Keratinocyte (primary cell): ENCODE data around the gene TRIP12. TPM values are rescaled to one million over a fixed set of nuclear protein-coding genes. Genes with fewer than 3 reads are reported as not detected.
"Not testable (repeated sequence)": the region's sequence is repeated elsewhere in the genome, so short reads cannot be mapped to it uniquely, and the experiment has no call there.

Experiments used
- DNase-seq: peaks from one replicate; pipeline ENCODE4 v3.0.0-alpha.2; 2011; ENCODE audit warnings: low read depth, missing footprints, low spot score
- FAIRE-seq: peaks from 2 replicates; lab custom pipeline; 2011; peaks lifted over from hg19 to GRCh38; lab: Jason Lieb, UNC
- H2AFZ ChIP-seq: 2 replicates; pipeline ENCODE4 v1.6.0; 2012; ENCODE audit warnings: low read length, control low read depth, inconsistent platforms; ENCODE audit not compliant: control insufficient read depth
- H3K27ac ChIP-seq: 2 replicates; pipeline ENCODE4 v1.5.1; 2011; ENCODE audit warnings: low read length; ENCODE audit not compliant: control insufficient read depth, insufficient read depth
- H3K27me3 ChIP-seq: 3 replicates; pipeline ENCODE4 v1.6.0; 2011; ENCODE audit warnings: low read length; ENCODE audit not compliant: control insufficient read depth, insufficient read depth; ENCODE audit errors: extremely low read depth
- H3K36me3 ChIP-seq, 2 experiments: 2 replicates in 1 of 2; 3 replicates in 1 of 2; pipeline ENCODE4 v1.5.1; 2011; ENCODE audit warnings: low read length in 2 of 2, mild to moderate bottlenecking in 1 of 2; ENCODE audit not compliant: control insufficient read depth in 2 of 2, insufficient read depth in 2 of 2; ENCODE audit errors: extremely low read depth in 1 of 2
- H3K4me1 ChIP-seq: 3 replicates; pipeline ENCODE4 v1.5.1; 2011; ENCODE audit warnings: low read length; ENCODE audit not compliant: control insufficient read depth, insufficient read depth; ENCODE audit errors: extremely low read depth
- H3K4me2 ChIP-seq: 3 replicates; pipeline ENCODE4 v1.6.0; 2011; ENCODE audit warnings: low read depth, low read length; ENCODE audit not compliant: control insufficient read depth, insufficient read depth; ENCODE audit errors: extremely low read depth
- H3K4me3 ChIP-seq, 3 experiments: fragments of 200-600 bp in 1 of 3; sonication (generic) in 1 of 3; 2 replicates in 2 of 3; 3 replicates in 1 of 3; pipeline ENCODE4 v1.5.1; 2011 to 2016; ENCODE audit warnings: low read length in 3 of 3, mild to moderate bottlenecking in 3 of 3, control low read depth in 2 of 3, inconsistent platforms in 1 of 3, low read depth in 1 of 3, mixed read lengths in 1 of 3, mixed run types in 1 of 3, moderate library complexity in 1 of 3; ENCODE audit not compliant: control insufficient read depth in 2 of 3, insufficient read depth in 2 of 3; ENCODE audit errors: extremely low read depth in 1 of 3
- H3K79me2 ChIP-seq: 2 replicates; pipeline ENCODE4 v1.6.0; 2012; ENCODE audit warnings: low read length; ENCODE audit not compliant: control insufficient read depth, insufficient read depth
- H3K9ac ChIP-seq: 3 replicates; pipeline ENCODE4 v1.6.0; 2011; ENCODE audit warnings: low read length; ENCODE audit not compliant: control insufficient read depth, insufficient read depth; ENCODE audit errors: extremely low read depth
- H3K9me1 ChIP-seq: 3 replicates; pipeline ENCODE4 v1.6.0; 2011; ENCODE audit warnings: low read length; ENCODE audit not compliant: control insufficient read depth, insufficient read depth; ENCODE audit errors: extremely low read depth
- H3K9me3 ChIP-seq: 2 replicates; pipeline ENCODE4 v1.5.1; 2012; ENCODE audit warnings: low read depth, low read length; ENCODE audit not compliant: control insufficient read depth
- H4K20me1 ChIP-seq: 3 replicates; pipeline ENCODE4 v1.6.0; 2011; ENCODE audit warnings: low read length; ENCODE audit not compliant: control insufficient read depth, insufficient read depth; ENCODE audit errors: extremely low read depth
- EZH2 ChIP-seq: IDR thresholded peaks from one replicate; pipeline ENCODE4 v1.6.1; 2012; ENCODE audit warnings: inconsistent platforms, mild to moderate bottlenecking, low read length, moderate library complexity
- dilution Hi-C: fragments of 300-500 bp; cut with MboI; formaldehyde crosslinking; loops from one replicate; pipeline ENCODE4 v1.7.0; 2020; ENCODE audit warnings: low sequenced_read_pairs; ENCODE audit not compliant: extremely low pct_ligation_motif_present
- polyA plus RNA-seq, 5 experiments: library from polyadenylated mRNA; depleted of rRNA in 3 of 5; stranded (reverse) in 3 of 5; stranded (forward) in 1 of 5; unstranded in 1 of 5; fragments of >200 nt; gene quantifications; 1 replicate in 1 of 5; 2 replicates in 3 of 5; 3 replicates in 1 of 5; pipeline versions ENCODE4 v1.2.1 to v1.2.3, GENCODE V29; 2011 to 2012; ENCODE audit warnings: missing spikeins in 2 of 5, low read depth in 1 of 5, low replicate concordance in 1 of 5
- TF ChIP-seq, protein P1 (sequence below), 3 experiments: IDR thresholded peaks in 1 of 3; conservative IDR thresholded peaks in 1 of 3; optimal IDR thresholded peaks in 1 of 3; 2 replicates in 2 of 3; 3 replicates in 1 of 3; pipeline versions ENCODE3 to v1.5.1; 2011; ENCODE audit warnings: low read length in 3 of 3, mild to moderate bottlenecking in 3 of 3, moderate library complexity in 2 of 3, control low read depth in 1 of 3, inconsistent platforms in 1 of 3; ENCODE audit not compliant: insufficient read depth in 2 of 3; ENCODE audit errors: extremely low read depth in 1 of 3

Gene TRIP12
- polyA plus RNA-seq, 1 donor (not counting 4 experiments of a cell fraction or from before 2014, with no cell fraction given): 123 TPM

DNA sequence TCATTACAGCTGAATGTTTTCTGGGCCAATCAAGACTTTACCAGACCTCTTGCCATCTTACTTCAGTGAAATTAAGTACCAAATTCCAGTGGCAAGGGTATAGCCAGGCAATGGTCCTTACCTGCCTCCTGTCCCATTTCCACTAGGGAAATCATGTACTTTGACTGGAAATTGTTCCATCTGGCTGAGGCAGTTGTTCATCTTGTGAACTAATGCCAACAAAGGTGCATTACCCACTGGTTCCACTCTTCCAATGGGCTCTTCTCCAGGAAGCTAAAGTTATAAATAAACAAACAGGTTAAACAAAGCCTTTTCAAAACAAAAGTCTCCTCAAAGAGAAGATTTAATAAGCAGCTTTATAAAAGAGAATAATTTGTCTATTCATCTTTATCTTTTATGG is 126.8 kb downstream of the TRIP12 start:
- Histone ChIP-seq H3K27ac (no peak overlapping the region), H4K20me1 (no peaks in the 10 kb centered on the region), H3K27me3 (no peaks in the 10 kb centered on the region), H3K9me1 (no peaks in the 10 kb centered on the region), H3K9ac (no peak overlapping the region), H3K36me3 (peaks cover 27 to 35% of the 10 kb centered on the region in 2 experiments), H3K79me2 (no peaks in the 10 kb centered on the region), H3K4me1 (no peaks in the 10 kb centered on the region), H2AFZ (no peak overlapping the region), H3K9me3 (no peaks in the 10 kb centered on the region), H3K4me3 (no peak overlapping the region), H3K4me2 (no peak overlapping the region)
- dilution Hi-C loops: no loop called here
- FAIRE-seq: no peak
- TF ChIP-seq EZH2: no peak
- TF ChIP-seq, protein P1, sequence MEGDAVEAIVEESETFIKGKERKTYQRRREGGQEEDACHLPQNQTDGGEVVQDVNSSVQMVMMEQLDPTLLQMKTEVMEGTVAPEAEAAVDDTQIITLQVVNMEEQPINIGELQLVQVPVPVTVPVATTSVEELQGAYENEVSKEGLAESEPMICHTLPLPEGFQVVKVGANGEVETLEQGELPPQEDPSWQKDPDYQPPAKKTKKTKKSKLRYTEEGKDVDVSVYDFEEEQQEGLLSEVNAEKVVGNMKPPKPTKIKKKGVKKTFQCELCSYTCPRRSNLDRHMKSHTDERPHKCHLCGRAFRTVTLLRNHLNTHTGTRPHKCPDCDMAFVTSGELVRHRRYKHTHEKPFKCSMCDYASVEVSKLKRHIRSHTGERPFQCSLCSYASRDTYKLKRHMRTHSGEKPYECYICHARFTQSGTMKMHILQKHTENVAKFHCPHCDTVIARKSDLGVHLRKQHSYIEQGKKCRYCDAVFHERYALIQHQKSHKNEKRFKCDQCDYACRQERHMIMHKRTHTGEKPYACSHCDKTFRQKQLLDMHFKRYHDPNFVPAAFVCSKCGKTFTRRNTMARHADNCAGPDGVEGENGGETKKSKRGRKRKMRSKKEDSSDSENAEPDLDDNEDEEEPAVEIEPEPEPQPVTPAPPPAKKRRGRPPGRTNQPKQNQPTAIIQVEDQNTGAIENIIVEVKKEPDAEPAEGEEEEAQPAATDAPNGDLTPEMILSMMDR (optimal IDR thresholded peaks at IDR 0.05 in 1 of 3, IDR thresholded peaks at IDR 0.05 in 1 of 3, conservative IDR thresholded peaks at IDR 0.05 in 1 of 3; ENCODE audit: extremely low read depth in 1 of 3, insufficient read depth in 2 of 3, low read length in 3 of 3): no peak
- DNase-seq: no peak

DNA sequence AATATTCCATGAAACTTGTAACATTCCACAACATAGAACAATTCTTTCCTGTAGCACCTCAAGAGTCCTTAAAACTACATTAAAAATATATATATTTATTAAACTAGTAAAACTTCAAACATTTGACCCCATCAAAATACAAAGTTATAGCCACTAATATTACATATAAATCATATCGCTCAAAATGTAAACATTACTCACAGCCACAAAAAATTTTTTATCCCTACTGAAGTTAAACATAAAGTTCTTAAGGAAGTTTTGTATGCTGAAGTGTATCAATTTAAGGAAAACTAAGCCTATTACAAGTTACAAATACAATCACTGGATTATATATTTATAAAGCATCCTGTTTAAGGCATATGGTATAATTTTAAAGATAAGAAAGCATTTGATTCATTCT is 127.2 kb downstream of the TRIP12 start:
- Histone ChIP-seq H3K27ac (no peak overlapping the region), H3K27me3 (no peaks in the 10 kb centered on the region), H3K36me3 (peaks cover 27 to 37% of the 10 kb centered on the region in 2 experiments), H3K9me1 (no peaks in the 10 kb centered on the region), H3K79me2 (no peaks in the 10 kb centered on the region), H3K4me1 (no peaks in the 10 kb centered on the region), H3K4me3 (no peak overlapping the region), H4K20me1 (no peaks in the 10 kb centered on the region), H3K4me2 (no peak overlapping the region), H2AFZ (no peak overlapping the region), H3K9ac (no peak overlapping the region), H3K9me3 (no peaks in the 10 kb centered on the region)
- DNase-seq (no peak), FAIRE-seq (no peak)
- dilution Hi-C loops: no loop called here
- TF ChIP-seq, protein P1 (optimal IDR thresholded peaks at IDR 0.05 in 1 of 3, IDR thresholded peaks at IDR 0.05 in 1 of 3, conservative IDR thresholded peaks at IDR 0.05 in 1 of 3; ENCODE audit: extremely low read depth in 1 of 3, insufficient read depth in 2 of 3, low read length in 3 of 3): no peak
- no peak for TF ChIP-seq EZH2

DNA sequence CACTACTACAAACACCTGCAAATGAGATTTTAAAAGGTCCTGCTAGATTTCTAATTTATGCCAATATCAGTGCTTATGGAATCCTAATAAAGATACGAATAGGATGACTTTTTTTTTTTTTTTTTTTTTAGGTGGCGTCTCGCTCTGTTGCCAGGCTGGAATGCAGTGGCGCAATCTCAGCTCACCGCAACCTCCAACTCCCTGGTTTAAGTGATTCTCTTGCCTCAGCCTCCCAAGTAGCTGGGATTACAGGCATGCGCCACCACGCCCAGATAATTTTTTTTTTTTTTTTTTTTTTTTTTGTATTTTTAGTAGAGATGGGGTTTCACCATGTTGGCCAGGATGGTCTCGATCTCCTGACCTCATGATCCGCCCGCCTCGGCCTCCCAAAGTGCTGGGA is 135.5 kb downstream of the TRIP12 start:
- H3K27me3 ChIP-seq, dilution Hi-C loops, H3K9me1 ChIP-seq, H3K4me2 ChIP-seq, H4K20me1 ChIP-seq, H3K9ac ChIP-seq, FAIRE-seq, H3K4me3 ChIP-seq, H2AFZ ChIP-seq, H3K4me1 ChIP-seq, H3K79me2 ChIP-seq, H3K9me3 ChIP-seq, DNase-seq, H3K27ac ChIP-seq: not testable (repeated sequence)
- H3K36me3 ChIP-seq: peaks cover 8 to 15% of the 10 kb centered on the region in 2 experiments
